Large intestine (tissue), 3 donors: ENCODE results near the gene DUSP5. TPM values are rescaled to one million over a fixed set of nuclear protein-coding genes. Genes with fewer than 3 reads are reported as not detected.

Experiments
- DNase-seq, 2 donors: peaks; one replicate each; pipeline versions ENCODE4 v3.0.0 to v3.0.0-alpha.2; 2013
- H3K27ac ChIP-seq: one replicate; pipeline ENCODE4 v1.5.1; 2013; ENCODE audit warnings: low read length
- H3K27me3 ChIP-seq: 2 replicates; pipeline ENCODE4 v1.6.1; 2013; ENCODE audit warnings: low read length; ENCODE audit not compliant: control insufficient read depth, insufficient read depth
- H3K36me3 ChIP-seq: 2 replicates; pipeline ENCODE4 v1.6.1; 2013; ENCODE audit warnings: low read length; ENCODE audit not compliant: control insufficient read depth, insufficient read depth
- H3K4me1 ChIP-seq: one replicate; pipeline ENCODE4 v1.6.1; 2013; ENCODE audit warnings: low read length; ENCODE audit not compliant: control insufficient read depth, insufficient read depth
- H3K4me3 ChIP-seq: one replicate; pipeline ENCODE4 v1.5.1; 2013; ENCODE audit warnings: low read length
- H3K9me3 ChIP-seq: one replicate; pipeline ENCODE4 v1.6.1; 2013; ENCODE audit warnings: mild to moderate bottlenecking, low read depth, low read length, moderate library complexity; ENCODE audit not compliant: control insufficient read depth
- WGBS: methylation state at CpG from one replicate; pipeline ENCODE4 v1.1.5; 2013; ENCODE audit warnings: low lambda C conversion rate; ENCODE audit not compliant: insufficient coverage; 5-methylcytosine and 5-hydroxymethylcytosine counted together
- polyA plus RNA-seq: library from polyadenylated mRNA; unstranded; fragments of 120-200 nt; gene quantifications from one replicate; pipeline ENCODE4 v1.2.1, GENCODE V29; 2013

Gene DUSP5
- polyA plus RNA-seq, 1 donor = 23.2 TPM

GRCh38 chr10:110491346-110491745 lies 6.4 kb upstream of the DUSP5 start:
- H3K9me3 ChIP-seq = no peaks in the 10 kb centered on the region
- no CpG with 5 or more reads among the region's 2 CpGs for WGBS
- peaks cover 13% of the 10 kb centered on the region for H3K4me1 ChIP-seq
- H3K27me3 ChIP-seq = no peaks in the 10 kb centered on the region
- H3K4me3 ChIP-seq = no peak overlapping the region
- no peak for DNase-seq
- no peak overlapping the region for H3K27ac ChIP-seq
- H3K36me3 ChIP-seq = no peaks in the 10 kb centered on the region

GRCh38 chr10:110492069-110492822 lies 5.5 kb upstream of the DUSP5 start:
- H3K27ac ChIP-seq = no peak overlapping the region

DNA sequence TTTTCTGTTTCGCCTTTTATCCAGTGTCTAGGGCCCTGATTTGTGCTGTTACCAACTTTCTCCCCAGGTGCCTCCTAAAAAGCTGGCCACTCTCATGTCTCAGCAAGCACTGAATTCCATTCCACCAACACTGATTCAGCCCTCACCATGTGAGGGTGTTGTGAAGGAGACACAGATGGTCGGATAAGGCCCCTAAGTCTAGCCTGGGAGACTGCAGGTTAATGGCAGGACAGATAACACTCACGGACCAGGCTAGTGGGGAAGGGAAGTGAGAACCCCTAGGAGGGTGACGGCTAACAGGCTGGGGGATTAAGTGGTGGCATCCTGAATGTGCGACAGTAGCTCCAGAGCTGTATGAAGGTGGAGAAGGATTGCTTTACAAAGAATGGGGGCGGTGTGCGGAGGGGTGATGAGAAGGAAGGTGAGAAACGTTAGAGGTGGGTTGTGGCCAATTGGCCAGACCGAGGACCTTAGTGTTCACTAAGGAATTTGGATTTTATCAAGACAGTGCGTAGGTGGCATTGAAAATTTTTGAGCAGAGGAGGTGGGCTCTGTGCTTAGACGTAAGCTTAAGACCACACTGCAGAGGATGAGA lies 3.8 kb upstream of the DUSP5 start:
- peaks cover 14% of the 10 kb centered on the region for H3K4me1 ChIP-seq
- DNase-seq = no peak
- H3K27ac ChIP-seq = no peak overlapping the region

More at GRCh38 chr10:110492069-110492822, 5.5 kb upstream of the DUSP5 start:
- Histone ChIP-seq H3K4me3 (no peak overlapping the region), H3K9me3 (no peaks in the 10 kb centered on the region), H3K27me3 (no peaks in the 10 kb centered on the region), H3K36me3 (no peaks in the 10 kb centered on the region), H3K4me1 (peaks cover 18% of the 10 kb centered on the region)
- DNase-seq = no peak
- WGBS = 75% methylated on average over 3 of the region's 5 CpGs

DNA sequence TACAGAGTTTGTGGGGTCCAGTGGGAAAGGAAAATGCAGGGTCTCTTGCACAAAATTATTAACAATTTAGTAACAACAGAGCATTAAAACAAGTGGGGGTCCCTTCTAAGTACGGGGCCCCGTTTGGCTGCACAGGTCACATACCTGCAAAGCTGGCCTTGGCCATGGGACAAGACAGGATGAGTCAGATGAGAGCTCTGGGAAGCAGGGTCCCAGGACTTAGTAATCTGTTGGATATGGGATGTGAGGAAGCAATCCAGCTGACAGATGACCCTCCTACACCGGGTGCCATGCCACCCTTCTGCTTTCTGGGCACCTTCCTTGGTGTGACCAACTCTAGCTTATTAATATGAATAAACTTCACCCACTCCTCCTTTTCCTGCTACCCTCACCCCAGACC lies 3.2 kb upstream of the DUSP5 start:
- H3K27ac ChIP-seq = no peak overlapping the region
- H3K27me3 ChIP-seq = peaks cover 5% of the 10 kb centered on the region
- no peaks in the 10 kb centered on the region for H3K9me3 ChIP-seq
- H3K4me3 ChIP-seq = no peak overlapping the region
- WGBS = no CpG with 5 or more reads among the region's 3 CpGs
- no peaks in the 10 kb centered on the region for H3K36me3 ChIP-seq
- H3K4me1 ChIP-seq = peaks cover 14% of the 10 kb centered on the region
- DNase-seq = no peak

More for the DNA sequence above, 3.8 kb upstream of the DUSP5 start:
- peaks cover 5% of the 10 kb centered on the region for H3K27me3 ChIP-seq
- H3K36me3 ChIP-seq = no peaks in the 10 kb centered on the region
- no peak overlapping the region for H3K4me3 ChIP-seq
- no peaks in the 10 kb centered on the region for H3K9me3 ChIP-seq
- 100% methylated on average over 1 of the region's 11 CpGs for WGBS

GRCh38 chr10:110495731-110496552 lies 1.8 kb upstream of the DUSP5 start:
- Histone ChIP-seq H3K9me3 (no peaks in the 10 kb centered on the region), H3K27me3 (peaks cover 5% of the 10 kb centered on the region), H3K36me3 (no peaks in the 10 kb centered on the region), H3K4me3 (peak overlapping the region; percentile 66), H3K27ac (peak overlapping the region; percentile 80), H3K4me1 (peaks cover 26% of the 10 kb centered on the region)
- WGBS = no CpG with 5 or more reads among the region's 25 CpGs
- peak; percentile 40 to 60 for DNase-seq

GRCh38 chr10:110496553-110497437 lies 912 bp upstream of the DUSP5 start:
- Histone ChIP-seq H3K36me3 (no peaks in the 10 kb centered on the region), H3K9me3 (no peaks in the 10 kb centered on the region), H3K4me1 (peaks cover 34% of the 10 kb centered on the region), H3K27me3 (peaks cover 5% of the 10 kb centered on the region), H3K4me3 (peak overlapping the region; percentile 66), H3K27ac (peak overlapping the region; percentile 80)
- DNase-seq = peak in 1 of 2 donors; percentile 35
- WGBS = no CpG with 5 or more reads among the region's 22 CpGs

GRCh38 chr10:110498087-110498981 lies 627 bp downstream of the DUSP5 start:
- no CpG with 5 or more reads among the region's 107 CpGs for WGBS
- H3K9me3 ChIP-seq = no peaks in the 10 kb centered on the region
- H3K4me1 ChIP-seq = peaks cover 48% of the 10 kb centered on the region
- H3K4me3 ChIP-seq = peak overlapping the region; percentile 79
- peaks cover 5% of the 10 kb centered on the region for H3K27me3 ChIP-seq
- peaks cover 3% of the 10 kb centered on the region for H3K36me3 ChIP-seq
- peak overlapping the region; percentile 80 for H3K27ac ChIP-seq
- peak; percentile 36 to 68 for DNase-seq

GRCh38 chr10:110498982-110499795 lies 1.5 kb downstream of the DUSP5 start:
- peak overlapping the region; percentile 79 for H3K4me3 ChIP-seq
- 14% methylated on average over 1 of the region's 21 CpGs for WGBS
- H3K27ac ChIP-seq = peak overlapping the region; percentile 80
- peaks cover 8% of the 10 kb centered on the region for H3K36me3 ChIP-seq
- peak in 1 of 2 donors; percentile 62 for DNase-seq
- peaks cover 5% of the 10 kb centered on the region for H3K27me3 ChIP-seq
- H3K9me3 ChIP-seq = no peaks in the 10 kb centered on the region
- H3K4me1 ChIP-seq = peaks cover 56% of the 10 kb centered on the region
